Measurements from ENCODE around the gene MPPED2.

The MPPED2 gene

GRCh38 chr11:30467176-30467575, 119.0 kb downstream of the MPPED2 start:
- no peak for TF ChIP-seq CTCF (IDR thresholded peaks at IDR 0.05; ENCODE audit: low read depth, low read length)
- no peak for DNase-seq (ENCODE audit: low read depth, low spot score)
- in situ Hi-C loops (cut with HindIII; ENCODE audit: low sequenced_read_pairs) = no loop called here
- H3K4me3 ChIP-seq (ENCODE audit: low read depth, low read length) = no peak overlapping the region

DNA sequence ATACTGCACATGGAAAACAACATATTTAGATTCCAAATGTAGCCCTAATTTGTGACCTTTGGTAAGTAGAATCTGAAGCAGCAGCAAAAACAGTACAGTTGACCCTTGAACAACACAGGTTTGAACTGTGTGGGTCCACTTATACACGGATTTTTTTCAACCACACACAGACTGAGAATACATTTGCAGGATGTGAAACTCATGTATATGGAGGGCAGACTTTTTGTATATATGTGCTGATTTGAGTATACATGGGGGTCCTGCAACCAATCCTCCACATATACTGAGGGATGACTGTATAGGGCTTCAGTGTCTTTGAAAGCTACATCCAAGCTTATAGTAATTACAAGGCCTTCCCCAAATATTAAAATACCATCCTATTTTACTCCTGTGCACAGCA, 120.5 kb downstream of the MPPED2 start:
- in situ Hi-C loops (cut with HindIII; ENCODE audit: low sequenced_read_pairs) = no loop called here
- no peak overlapping the region for H3K4me3 ChIP-seq (ENCODE audit: low read depth, low read length)
- no peak for TF ChIP-seq CTCF (IDR thresholded peaks at IDR 0.05; ENCODE audit: low read depth, low read length)
- DNase-seq (ENCODE audit: low read depth, low spot score) = no peak

DNA sequence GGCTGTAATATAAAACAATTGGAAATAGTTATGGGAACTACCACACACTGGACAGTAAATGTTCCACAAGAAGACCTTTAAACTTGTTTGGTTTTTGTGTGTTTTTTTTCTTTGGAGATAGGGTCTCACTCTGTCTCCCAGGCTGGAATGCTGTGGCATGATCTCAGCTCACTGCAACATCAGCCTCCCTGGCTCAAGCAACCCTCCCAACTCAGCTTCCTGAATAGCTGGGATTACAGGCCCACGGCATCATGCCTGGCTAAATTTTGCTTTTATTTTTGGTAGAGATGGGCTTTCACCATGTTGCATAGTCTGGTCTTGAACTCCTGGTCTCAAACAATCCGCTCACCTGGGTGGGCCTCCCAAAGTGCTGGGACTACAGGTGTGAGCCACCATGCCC, 121.0 kb downstream of the MPPED2 start:
- no peak overlapping the region for H3K4me3 ChIP-seq (ENCODE audit: low read depth, low read length)
- TF ChIP-seq CTCF (IDR thresholded peaks at IDR 0.05; ENCODE audit: low read depth, low read length) = no peak
- in situ Hi-C loops (cut with HindIII; ENCODE audit: low sequenced_read_pairs) = no loop called here
- no peak for DNase-seq (ENCODE audit: low read depth, low spot score)

DNA sequence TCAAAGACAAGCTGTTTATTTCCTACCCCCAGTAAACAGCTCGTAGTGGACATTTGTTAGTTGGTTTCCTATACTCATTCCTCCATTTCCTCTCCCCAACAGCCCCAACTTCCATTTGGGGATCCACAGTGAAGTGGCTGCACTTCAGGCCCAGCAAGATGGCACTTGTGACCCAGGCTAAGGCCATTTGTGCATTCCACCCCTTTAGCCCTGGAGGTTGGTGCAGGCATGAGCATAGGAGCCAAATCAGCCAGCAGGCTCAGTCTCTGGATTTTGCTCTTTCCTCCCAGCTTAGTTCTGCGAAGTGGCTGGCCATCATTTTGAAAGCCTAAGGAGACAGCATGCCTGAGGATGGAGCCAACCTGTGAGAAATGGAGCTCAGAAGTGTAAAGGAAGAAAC, 122.9 kb downstream of the MPPED2 start:
- no peak overlapping the region for H3K4me3 ChIP-seq (ENCODE audit: low read depth, low read length)
- in situ Hi-C loops (cut with HindIII; ENCODE audit: low sequenced_read_pairs) = no loop called here
- no peak for DNase-seq (ENCODE audit: low read depth, low spot score)
- no peak for TF ChIP-seq CTCF (IDR thresholded peaks at IDR 0.05; ENCODE audit: low read depth, low read length)

- DNase-seq (ENCODE audit: low read depth, low spot score) = no peak
- no peak overlapping the region for H3K4me3 ChIP-seq (ENCODE audit: low read depth, low read length)
- TF ChIP-seq CTCF (IDR thresholded peaks at IDR 0.05; ENCODE audit: low read depth, low read length) = no peak
- in situ Hi-C loops (cut with HindIII; ENCODE audit: low sequenced_read_pairs) = no loop called here
Observed at GRCh38 chr11:30462421-30462820, 123.7 kb downstream of the MPPED2 start.

GRCh38 chr11:30459821-30460220, 126.3 kb downstream of the MPPED2 start:
- TF ChIP-seq CTCF (IDR thresholded peaks at IDR 0.05; ENCODE audit: low read depth, low read length) = no peak
- in situ Hi-C loops (cut with HindIII; ENCODE audit: low sequenced_read_pairs) = no loop called here
- H3K4me3 ChIP-seq (ENCODE audit: low read depth, low read length) = no peak overlapping the region
- DNase-seq (ENCODE audit: low read depth, low spot score) = no peak

DNA sequence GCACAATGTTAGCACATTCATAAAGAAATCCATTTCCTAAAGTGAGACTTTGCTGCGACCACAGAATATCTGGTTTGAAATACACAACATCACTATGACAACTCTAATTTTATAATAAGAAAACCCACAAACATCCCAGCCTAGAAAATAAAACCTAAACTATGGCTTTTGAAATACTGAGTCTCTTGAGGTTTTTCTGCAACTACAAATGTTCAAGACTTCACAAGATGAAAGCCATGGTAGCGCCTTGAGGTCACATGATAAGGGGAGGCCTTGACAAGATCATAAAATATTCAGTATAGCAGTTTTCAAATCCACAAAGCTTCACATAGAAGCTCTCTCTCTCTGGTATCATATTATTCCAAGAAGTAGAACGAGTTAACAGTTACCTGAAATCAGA, 126.8 kb downstream of the MPPED2 start:
- TF ChIP-seq CTCF (IDR thresholded peaks at IDR 0.05; ENCODE audit: low read depth, low read length) = no peak
- no peak overlapping the region for H3K4me3 ChIP-seq (ENCODE audit: low read depth, low read length)
- in situ Hi-C loops (cut with HindIII; ENCODE audit: low sequenced_read_pairs) = no loop called here
- no peak for DNase-seq (ENCODE audit: low read depth, low spot score)
